ENCODE data around the gene SAMD4A.

Gene SAMD4A

DNA sequence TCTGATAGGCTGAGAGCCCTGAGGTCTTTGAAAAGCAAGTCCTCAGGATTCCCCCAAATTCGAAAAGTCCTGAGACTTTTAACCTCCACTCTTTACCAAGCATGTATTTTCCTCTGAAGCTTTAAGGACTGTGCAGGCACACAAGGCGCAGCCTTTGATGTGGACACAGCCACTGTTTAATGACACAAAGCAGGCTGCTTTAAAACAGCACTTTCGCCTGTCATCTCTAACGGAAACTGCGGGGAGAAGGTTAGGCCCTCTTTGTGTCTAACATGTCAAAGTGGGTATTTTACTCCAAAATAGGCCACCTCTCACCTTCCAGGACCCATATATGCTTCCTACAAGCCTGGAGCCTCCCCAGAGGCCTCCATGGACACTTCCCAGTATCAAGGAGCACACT, 176.5 kb downstream of the SAMD4A start:
- TF ChIP-seq, protein P1, sequence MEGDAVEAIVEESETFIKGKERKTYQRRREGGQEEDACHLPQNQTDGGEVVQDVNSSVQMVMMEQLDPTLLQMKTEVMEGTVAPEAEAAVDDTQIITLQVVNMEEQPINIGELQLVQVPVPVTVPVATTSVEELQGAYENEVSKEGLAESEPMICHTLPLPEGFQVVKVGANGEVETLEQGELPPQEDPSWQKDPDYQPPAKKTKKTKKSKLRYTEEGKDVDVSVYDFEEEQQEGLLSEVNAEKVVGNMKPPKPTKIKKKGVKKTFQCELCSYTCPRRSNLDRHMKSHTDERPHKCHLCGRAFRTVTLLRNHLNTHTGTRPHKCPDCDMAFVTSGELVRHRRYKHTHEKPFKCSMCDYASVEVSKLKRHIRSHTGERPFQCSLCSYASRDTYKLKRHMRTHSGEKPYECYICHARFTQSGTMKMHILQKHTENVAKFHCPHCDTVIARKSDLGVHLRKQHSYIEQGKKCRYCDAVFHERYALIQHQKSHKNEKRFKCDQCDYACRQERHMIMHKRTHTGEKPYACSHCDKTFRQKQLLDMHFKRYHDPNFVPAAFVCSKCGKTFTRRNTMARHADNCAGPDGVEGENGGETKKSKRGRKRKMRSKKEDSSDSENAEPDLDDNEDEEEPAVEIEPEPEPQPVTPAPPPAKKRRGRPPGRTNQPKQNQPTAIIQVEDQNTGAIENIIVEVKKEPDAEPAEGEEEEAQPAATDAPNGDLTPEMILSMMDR (IDR thresholded peaks at IDR 0.05; ENCODE audit: insufficient read depth, low read length, poor library complexity, severe bottlenecking): no peak
- TF ChIP-seq EZH2phosphoT487 (conservative IDR thresholded peaks at IDR 0.05; ENCODE audit: low read length): no peak
- Histone ChIP-seq H4K20me1 (ENCODE audit: low read depth, low read length) (no peaks in the 10 kb centered on the region), H3K36me3 (ENCODE audit: low read length) (no peaks in the 10 kb centered on the region), H3F3A (ENCODE audit: insufficient read depth) (no peaks in the 10 kb centered on the region), H3K4me2 (ENCODE audit: low read depth, low read length, poor library complexity, severe bottlenecking) (no peak overlapping the region), H3K9ac (ENCODE audit: low read length) (no peak overlapping the region), H3K9me2 (replicated peaks; ENCODE audit: insufficient read depth, low read length) (no peaks in the 10 kb centered on the region), H3K9me3 (ENCODE audit: insufficient read depth, low read length) (no peaks in the 10 kb centered on the region), H3K27ac (ENCODE audit: low read depth, low read length) (no peak overlapping the region), H3K79me2 (ENCODE audit: insufficient read depth, low read length) (no peaks in the 10 kb centered on the region), H3K4me3 (ENCODE audit: insufficient read depth, low read length, poor library complexity, severe bottlenecking) (no peak overlapping the region), H3K27me3 (ENCODE audit: low read length) (no peaks in the 10 kb centered on the region), H2AFZ (ENCODE audit: low read depth, low read length, severe bottlenecking) (no peak overlapping the region)

DNA sequence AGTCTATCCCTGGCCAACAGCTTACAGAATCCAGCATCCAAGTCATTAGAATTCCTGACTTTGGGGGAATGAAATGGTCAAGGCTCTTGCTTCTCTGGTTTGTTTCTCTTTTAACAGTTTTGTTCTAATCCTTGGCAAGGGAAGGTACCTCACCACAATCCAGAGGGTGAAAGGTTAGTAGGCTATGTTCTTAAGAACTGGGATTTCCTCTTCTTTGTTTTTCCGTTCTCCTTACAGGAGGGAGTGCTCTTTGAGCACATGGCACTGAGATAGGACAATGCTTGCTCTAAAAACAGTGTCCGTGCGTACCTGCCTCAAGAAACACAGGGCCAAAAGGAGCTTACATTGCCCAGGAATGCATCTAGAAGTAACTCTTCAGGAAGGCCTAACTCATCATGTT, 179.1 kb downstream of the SAMD4A start:
- no peak for TF ChIP-seq EZH2phosphoT487 (conservative IDR thresholded peaks at IDR 0.05; ENCODE audit: low read length)
- TF ChIP-seq, protein P1 (IDR thresholded peaks at IDR 0.05; ENCODE audit: insufficient read depth, low read length, poor library complexity, severe bottlenecking): no peak
- Histone ChIP-seq H3K9me3 (ENCODE audit: insufficient read depth, low read length) (no peaks in the 10 kb centered on the region), H3K27ac (ENCODE audit: low read depth, low read length) (no peak overlapping the region), H2AFZ (ENCODE audit: low read depth, low read length, severe bottlenecking) (no peak overlapping the region), H3K9ac (ENCODE audit: low read length) (no peak overlapping the region), H4K20me1 (ENCODE audit: low read depth, low read length) (no peaks in the 10 kb centered on the region), H3K27me3 (ENCODE audit: low read length) (no peaks in the 10 kb centered on the region), H3K36me3 (ENCODE audit: low read length) (no peaks in the 10 kb centered on the region), H3K4me2 (ENCODE audit: low read depth, low read length, poor library complexity, severe bottlenecking) (no peak overlapping the region), H3K4me3 (ENCODE audit: insufficient read depth, low read length, poor library complexity, severe bottlenecking) (no peak overlapping the region), H3F3A (ENCODE audit: insufficient read depth) (no peaks in the 10 kb centered on the region), H3K79me2 (ENCODE audit: insufficient read depth, low read length) (no peaks in the 10 kb centered on the region), H3K9me2 (replicated peaks; ENCODE audit: insufficient read depth, low read length) (no peaks in the 10 kb centered on the region)

DNA sequence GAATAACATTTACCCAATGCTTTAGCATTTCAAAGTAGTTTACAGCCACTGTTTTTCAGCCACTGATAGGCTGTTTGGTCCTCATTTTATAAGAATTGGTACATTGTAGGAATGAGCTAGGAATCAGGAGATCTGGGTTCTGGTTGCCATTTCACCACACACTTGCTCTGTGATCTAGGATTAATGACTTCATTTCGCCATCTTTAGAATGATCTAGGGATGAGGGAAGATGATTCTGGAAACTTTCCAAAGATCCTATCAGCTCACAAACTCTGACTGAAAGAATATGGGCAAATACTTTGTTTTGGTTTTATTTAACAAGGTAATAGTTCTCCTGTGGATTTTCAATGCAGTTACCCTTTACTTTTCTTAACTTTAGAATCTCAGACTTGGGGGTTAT, 180.7 kb downstream of the SAMD4A start:
- no peak overlapping the region for H3K4me2 ChIP-seq (ENCODE audit: low read depth, low read length, poor library complexity, severe bottlenecking)
- H3F3A ChIP-seq (ENCODE audit: insufficient read depth): no peaks in the 10 kb centered on the region
- no peaks in the 10 kb centered on the region for H3K9me3 ChIP-seq (ENCODE audit: insufficient read depth, low read length)
- no peaks in the 10 kb centered on the region for H3K79me2 ChIP-seq (ENCODE audit: insufficient read depth, low read length)
- H4K20me1 ChIP-seq (ENCODE audit: low read depth, low read length): no peaks in the 10 kb centered on the region
- H3K27me3 ChIP-seq (ENCODE audit: low read length): no peaks in the 10 kb centered on the region
- TF ChIP-seq, protein P1 (IDR thresholded peaks at IDR 0.05; ENCODE audit: insufficient read depth, low read length, poor library complexity, severe bottlenecking): no peak
- no peak for TF ChIP-seq EZH2phosphoT487 (conservative IDR thresholded peaks at IDR 0.05; ENCODE audit: low read length)
- H3K27ac ChIP-seq (ENCODE audit: low read depth, low read length): no peak overlapping the region
- H3K4me3 ChIP-seq (ENCODE audit: insufficient read depth, low read length, poor library complexity, severe bottlenecking): no peak overlapping the region
- no peaks in the 10 kb centered on the region for H3K36me3 ChIP-seq (ENCODE audit: low read length)
- no peak overlapping the region for H2AFZ ChIP-seq (ENCODE audit: low read depth, low read length, severe bottlenecking)
- no peaks in the 10 kb centered on the region for H3K9me2 ChIP-seq (replicated peaks; ENCODE audit: insufficient read depth, low read length)
- no peak overlapping the region for H3K9ac ChIP-seq (ENCODE audit: low read length)

All from SU-DHL-6 (cell line).